ENCODE measurements around the gene THBS2. TPM values are rescaled to one million over a fixed set of nuclear protein-coding genes. Genes with fewer than 3 reads are reported as not detected.
"Not testable (repeated sequence)": the region's sequence is repeated elsewhere in the genome, so short reads cannot be mapped to it uniquely, and the experiment has no call there.

THBS2 gene
- total RNA-seq, 1 experiment from 2014 or later: 0.39 TPM

- RAD21 ChIA-PET (ENCODE audit: low non-redundant PET in 1 of 2, low total read pairs in 2 of 2, uncharacterized antibody in 2 of 2, unreplicated experiment in 2 of 2); H3K9ac ChIP-seq (ENCODE audit: low read length); intact Hi-C loops (cut with micrococcal nuclease); H3K36me3 ChIP-seq (ENCODE audit: control insufficient read depth in 1 of 2, insufficient read depth in 2 of 2, low read length in 2 of 2); H3K9me2 ChIP-seq (ENCODE audit: insufficient read depth); H3K27ac ChIP-seq (ENCODE audit: low read depth, low read length); H3K9me3 ChIP-seq (ENCODE audit: control insufficient read depth in 1 of 2, insufficient read depth in 1 of 2, low read depth in 1 of 2, low read length in 2 of 2); H3K4me3 ChIP-seq (replicated peaks in 1 of 2; ENCODE audit: low read depth in 1 of 2, low read length in 2 of 2); ATAC-seq; H3K79me2 ChIP-seq (ENCODE audit: insufficient read depth, low read length); DNase-seq (ENCODE audit: low read depth, low spot score); H3K4me2 ChIP-seq (ENCODE audit: low read length); BruUV-seq (replicated peaks); H3K27me3 ChIP-seq (ENCODE audit: insufficient read depth, low read length); POLR2A ChIA-PET; H2AFZ ChIP-seq (ENCODE audit: low read depth, low read length, poor library complexity, severe bottlenecking); CTCF ChIA-PET; H3K4me1 ChIP-seq (ENCODE audit: control insufficient read depth in 1 of 2, insufficient read depth in 2 of 2, low read length in 2 of 2); H4K20me1 ChIP-seq (ENCODE audit: insufficient read depth): not testable (repeated sequence)
These were observed 73.8 kb downstream of the THBS2 start for GRCh38 chr6:169179831-169180230.

- intact Hi-C loops (cut with micrococcal nuclease): no loop called here
- POLR2A ChIA-PET: no interaction called here
- Histone ChIP-seq H3K9me3 (ENCODE audit: control insufficient read depth in 1 of 2, insufficient read depth in 1 of 2, low read depth in 1 of 2, low read length in 2 of 2) (no peaks in the 10 kb centered on the region), H3K4me3 (replicated peaks in 1 of 2; ENCODE audit: low read depth in 1 of 2, low read length in 2 of 2) (no peak overlapping the region), H2AFZ (ENCODE audit: low read depth, low read length, poor library complexity, severe bottlenecking) (no peak overlapping the region), H3K4me2 (ENCODE audit: low read length) (no peak overlapping the region), H3K4me1 (ENCODE audit: control insufficient read depth in 1 of 2, insufficient read depth in 2 of 2, low read length in 2 of 2) (peaks cover 2 to 20% of the 10 kb centered on the region in 2 experiments; a peak in 3 of 4 replicates), H3K27ac (ENCODE audit: low read depth, low read length) (no peak overlapping the region), H3K27me3 (ENCODE audit: insufficient read depth, low read length) (no peaks in the 10 kb centered on the region), H3K79me2 (ENCODE audit: insufficient read depth, low read length) (no peaks in the 10 kb centered on the region), H3K9ac (ENCODE audit: low read length) (no peak overlapping the region), H4K20me1 (ENCODE audit: insufficient read depth) (no peaks in the 10 kb centered on the region), H3K9me2 (ENCODE audit: insufficient read depth) (no peaks in the 10 kb centered on the region), H3K36me3 (ENCODE audit: control insufficient read depth in 1 of 2, insufficient read depth in 2 of 2, low read length in 2 of 2) (no peaks in the 10 kb centered on the region)
- DNase-seq (ENCODE audit: low read depth, low spot score) (no peak), ATAC-seq (no peak)
- BruUV-seq (replicated peaks): no TSS peak
- CTCF ChIA-PET: no interaction called here
- RAD21 ChIA-PET (ENCODE audit: low non-redundant PET in 1 of 2, low total read pairs in 2 of 2, uncharacterized antibody in 2 of 2, unreplicated experiment in 2 of 2): no interaction called here
- TF ChIP-seq FOSL1 (IDR thresholded peaks at IDR 0.05; ENCODE audit: low read depth) (no peak), SP1 (IDR thresholded peaks at IDR 0.05; ENCODE audit: low read depth) (no peak), SRF (IDR thresholded peaks at IDR 0.05; ENCODE audit: low read depth) (no peak), REST (IDR thresholded peaks at IDR 0.05; ENCODE audit: low read depth) (no peak), ZFX (IDR thresholded peaks at IDR 0.05) (no peak), ELF1 (IDR thresholded peaks at IDR 0.05; ENCODE audit: borderline replicate concordance, low read depth) (no peak), ATF3 (IDR thresholded peaks at IDR 0.05) (no peak), CTCF (IDR thresholded peaks at IDR 0.05 in 2 of 3, conservative IDR thresholded peaks at IDR 0.05 in 1 of 3; ENCODE audit: borderline replicate concordance in 1 of 3, insufficient read depth in 1 of 3, low read depth in 2 of 3, low read length in 2 of 3) (no peak), POLR2AphosphoS5 (IDR thresholded peaks at IDR 0.05; ENCODE audit: low read depth, low read length) (no peak), YY1 (IDR thresholded peaks at IDR 0.05; ENCODE audit: extremely low read depth, insufficient replicate concordance, low read depth, low read length) (no peak), POLR2A (IDR thresholded peaks at IDR 0.05; ENCODE audit: borderline replicate concordance, extremely low read depth, insufficient read depth, insufficient read length) (no peak), EZH2phosphoT487 (IDR thresholded peaks at IDR 0.05; ENCODE audit: borderline replicate concordance) (no peak), ZNF274 (IDR thresholded peaks at IDR 0.05; ENCODE audit: low read depth, low read length) (no peak), MAX (IDR thresholded peaks at IDR 0.05) (no peak), TCF7L2 (IDR thresholded peaks at IDR 0.05; ENCODE audit: borderline replicate concordance, extremely low read depth, insufficient read depth, insufficient read length) (no peak)
These were observed 76.0 kb downstream of the THBS2 start for GRCh38 chr6:169177516-169178166.

All from HCT116 (cell line).